Measurements from ENCODE around the gene RAC3. TPM values are rescaled to one million over a fixed set of nuclear protein-coding genes. Genes with fewer than 3 reads are reported as not detected.

RAC3 gene
- total and polyA plus RNA-seq, 4 donors, result 0.63 to 6.3 (median 3.3) TPM

DNA sequence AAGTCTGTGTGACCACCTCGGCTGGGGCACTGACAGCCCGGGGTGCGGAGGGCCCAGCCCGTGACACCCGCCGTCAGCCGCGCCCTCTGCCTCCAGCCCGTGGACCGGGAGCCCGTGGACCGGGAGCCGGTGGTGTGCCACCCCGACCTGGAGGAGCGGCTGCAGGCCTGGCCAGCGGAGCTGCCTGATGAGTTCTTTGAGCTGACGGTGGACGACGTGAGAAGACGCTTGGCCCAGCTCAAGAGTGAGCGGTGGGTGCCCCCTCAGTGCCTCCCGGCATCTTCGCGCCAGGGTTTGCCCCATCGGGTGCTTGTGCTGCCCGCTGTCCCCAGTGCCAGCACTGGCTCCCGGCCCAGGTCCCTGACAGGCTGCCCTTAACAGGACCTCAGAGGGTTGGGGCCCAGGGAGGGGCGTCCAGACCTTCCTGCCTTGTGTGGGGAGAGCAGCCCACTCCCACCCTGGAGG is 22.5 kb upstream of the RAC3 start:
- no peak overlapping the region for H3K9ac ChIP-seq (ENCODE audit: low read depth in 1 of 2, low read length in 2 of 2)
- no peak overlapping the region for H3K27ac ChIP-seq (ENCODE audit: low read depth in 1 of 2, low read length in 2 of 2)
- no peaks in the 10 kb centered on the region for H3K9me3 ChIP-seq (ENCODE audit: control insufficient read depth in 4 of 4, low read length in 3 of 4)
- WGBS, result 90% methylated on average over 28 of the region's 28 CpGs
- H3K4me1 ChIP-seq (ENCODE audit: control insufficient read depth in 4 of 4, insufficient read depth in 4 of 4, low read length in 3 of 4), result no peaks in the 10 kb centered on the region
- DNase-seq (ENCODE audit: low spot score), result no peak
- H3K36me3 ChIP-seq (ENCODE audit: control insufficient read depth in 4 of 4, insufficient read depth in 3 of 4, low read depth in 1 of 4, low read length in 3 of 4), result peaks cover 0 to 9% (median 3%) of the 10 kb centered on the region in 4 donors
- no peak overlapping the region for H3K4me3 ChIP-seq (ENCODE audit: low read depth in 1 of 3, low read length in 3 of 3)
- no peak for TF ChIP-seq EGR1 (IDR thresholded peaks at IDR 0.05; ENCODE audit: low read depth in 2 of 2)
- no peak for TF ChIP-seq JUND (IDR thresholded peaks at IDR 0.05)
- TF ChIP-seq, protein P1, sequence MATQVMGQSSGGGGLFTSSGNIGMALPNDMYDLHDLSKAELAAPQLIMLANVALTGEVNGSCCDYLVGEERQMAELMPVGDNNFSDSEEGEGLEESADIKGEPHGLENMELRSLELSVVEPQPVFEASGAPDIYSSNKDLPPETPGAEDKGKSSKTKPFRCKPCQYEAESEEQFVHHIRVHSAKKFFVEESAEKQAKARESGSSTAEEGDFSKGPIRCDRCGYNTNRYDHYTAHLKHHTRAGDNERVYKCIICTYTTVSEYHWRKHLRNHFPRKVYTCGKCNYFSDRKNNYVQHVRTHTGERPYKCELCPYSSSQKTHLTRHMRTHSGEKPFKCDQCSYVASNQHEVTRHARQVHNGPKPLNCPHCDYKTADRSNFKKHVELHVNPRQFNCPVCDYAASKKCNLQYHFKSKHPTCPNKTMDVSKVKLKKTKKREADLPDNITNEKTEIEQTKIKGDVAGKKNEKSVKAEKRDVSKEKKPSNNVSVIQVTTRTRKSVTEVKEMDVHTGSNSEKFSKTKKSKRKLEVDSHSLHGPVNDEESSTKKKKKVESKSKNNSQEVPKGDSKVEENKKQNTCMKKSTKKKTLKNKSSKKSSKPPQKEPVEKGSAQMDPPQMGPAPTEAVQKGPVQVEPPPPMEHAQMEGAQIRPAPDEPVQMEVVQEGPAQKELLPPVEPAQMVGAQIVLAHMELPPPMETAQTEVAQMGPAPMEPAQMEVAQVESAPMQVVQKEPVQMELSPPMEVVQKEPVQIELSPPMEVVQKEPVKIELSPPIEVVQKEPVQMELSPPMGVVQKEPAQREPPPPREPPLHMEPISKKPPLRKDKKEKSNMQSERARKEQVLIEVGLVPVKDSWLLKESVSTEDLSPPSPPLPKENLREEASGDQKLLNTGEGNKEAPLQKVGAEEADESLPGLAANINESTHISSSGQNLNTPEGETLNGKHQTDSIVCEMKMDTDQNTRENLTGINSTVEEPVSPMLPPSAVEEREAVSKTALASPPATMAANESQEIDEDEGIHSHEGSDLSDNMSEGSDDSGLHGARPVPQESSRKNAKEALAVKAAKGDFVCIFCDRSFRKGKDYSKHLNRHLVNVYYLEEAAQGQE (IDR thresholded peaks at IDR 0.05), result no peak
- TF ChIP-seq HNF4A (conservative IDR thresholded peaks at IDR 0.05), result no peak
- no peak for TF ChIP-seq SP1 (IDR thresholded peaks at IDR 0.05)
- no peak for TF ChIP-seq RAD21 (IDR thresholded peaks at IDR 0.05)
- TF ChIP-seq, protein P2, sequence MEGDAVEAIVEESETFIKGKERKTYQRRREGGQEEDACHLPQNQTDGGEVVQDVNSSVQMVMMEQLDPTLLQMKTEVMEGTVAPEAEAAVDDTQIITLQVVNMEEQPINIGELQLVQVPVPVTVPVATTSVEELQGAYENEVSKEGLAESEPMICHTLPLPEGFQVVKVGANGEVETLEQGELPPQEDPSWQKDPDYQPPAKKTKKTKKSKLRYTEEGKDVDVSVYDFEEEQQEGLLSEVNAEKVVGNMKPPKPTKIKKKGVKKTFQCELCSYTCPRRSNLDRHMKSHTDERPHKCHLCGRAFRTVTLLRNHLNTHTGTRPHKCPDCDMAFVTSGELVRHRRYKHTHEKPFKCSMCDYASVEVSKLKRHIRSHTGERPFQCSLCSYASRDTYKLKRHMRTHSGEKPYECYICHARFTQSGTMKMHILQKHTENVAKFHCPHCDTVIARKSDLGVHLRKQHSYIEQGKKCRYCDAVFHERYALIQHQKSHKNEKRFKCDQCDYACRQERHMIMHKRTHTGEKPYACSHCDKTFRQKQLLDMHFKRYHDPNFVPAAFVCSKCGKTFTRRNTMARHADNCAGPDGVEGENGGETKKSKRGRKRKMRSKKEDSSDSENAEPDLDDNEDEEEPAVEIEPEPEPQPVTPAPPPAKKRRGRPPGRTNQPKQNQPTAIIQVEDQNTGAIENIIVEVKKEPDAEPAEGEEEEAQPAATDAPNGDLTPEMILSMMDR (IDR thresholded peaks at IDR 0.05; ENCODE audit: low read depth, low read length, missing input control), result no peak
- no peak for TF ChIP-seq GABPA (IDR thresholded peaks at IDR 0.05 in 1 of 2, conservative IDR thresholded peaks at IDR 0.05 in 1 of 2)
- TF ChIP-seq HNF4G (IDR thresholded peaks at IDR 0.05), result no peak
- TF ChIP-seq FOXA2 (IDR thresholded peaks at IDR 0.05), result no peak
- no peak for TF ChIP-seq YY1 (IDR thresholded peaks at IDR 0.05)
- TF ChIP-seq TAF1 (conservative IDR thresholded peaks at IDR 0.05), result no peak
- no peaks in the 10 kb centered on the region for H3K27me3 ChIP-seq (ENCODE audit: control insufficient read depth in 4 of 4, insufficient read depth in 4 of 4, low read length in 3 of 4)

DNA sequence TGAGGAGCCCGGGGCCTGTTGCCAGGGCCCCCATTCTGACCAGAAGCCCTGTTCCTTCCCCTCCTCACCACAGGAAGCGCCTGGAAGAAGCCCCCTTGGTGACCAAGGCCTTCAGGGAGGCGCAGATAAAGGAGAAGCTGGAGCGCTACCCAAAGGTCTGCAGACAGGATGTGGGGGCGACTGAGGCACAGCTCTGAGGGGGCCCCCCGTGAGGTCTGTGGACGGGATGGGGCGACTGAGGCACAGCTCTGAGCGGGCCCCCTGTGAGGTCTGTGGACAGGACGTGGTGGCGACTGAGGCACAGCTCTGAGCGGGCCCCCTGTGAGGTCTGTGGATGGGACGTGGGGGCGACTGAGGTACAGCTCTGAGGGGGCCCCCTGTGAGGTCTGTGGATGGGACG is 22.1 kb upstream of the RAC3 start:
- no peaks in the 10 kb centered on the region for H3K9me3 ChIP-seq (ENCODE audit: control insufficient read depth in 4 of 4, low read length in 3 of 4)
- no peaks in the 10 kb centered on the region for H3K27me3 ChIP-seq (ENCODE audit: control insufficient read depth in 4 of 4, insufficient read depth in 4 of 4, low read length in 3 of 4)
- 92% methylated on average over 15 of the region's 15 CpGs for whole genome bisulfite sequencing
- no peak overlapping the region for H3K4me3 ChIP-seq (ENCODE audit: low read depth in 1 of 3, low read length in 3 of 3)
- peaks cover 0 to 9% (median 3%) of the 10 kb centered on the region in 4 donors for H3K36me3 ChIP-seq (ENCODE audit: control insufficient read depth in 4 of 4, insufficient read depth in 3 of 4, low read depth in 1 of 4, low read length in 3 of 4)
- no peaks in the 10 kb centered on the region for H3K4me1 ChIP-seq (ENCODE audit: control insufficient read depth in 4 of 4, insufficient read depth in 4 of 4, low read length in 3 of 4)
- DNase-seq (ENCODE audit: low spot score), result no peak
- no peak overlapping the region for H3K27ac ChIP-seq (ENCODE audit: low read depth in 1 of 2, low read length in 2 of 2)
- TF ChIP-seq JUND (IDR thresholded peaks at IDR 0.05), result no peak
- no peak for TF ChIP-seq TAF1 (conservative IDR thresholded peaks at IDR 0.05)
- TF ChIP-seq FOXA2 (IDR thresholded peaks at IDR 0.05), result no peak
- no peak for TF ChIP-seq NR2F2 (IDR thresholded peaks at IDR 0.05)
- no peak for TF ChIP-seq YY1 (IDR thresholded peaks at IDR 0.05)
- TF ChIP-seq, protein P2 (IDR thresholded peaks at IDR 0.05; ENCODE audit: low read depth, low read length, missing input control), result no peak
- no peak for TF ChIP-seq EGR1 (IDR thresholded peaks at IDR 0.05; ENCODE audit: low read depth in 2 of 2)
- no peak for TF ChIP-seq HNF4A (conservative IDR thresholded peaks at IDR 0.05)
- TF ChIP-seq, protein P1 (IDR thresholded peaks at IDR 0.05), result no peak
- no peak for TF ChIP-seq RXRA (IDR thresholded peaks at IDR 0.05)
- TF ChIP-seq, protein P3, sequence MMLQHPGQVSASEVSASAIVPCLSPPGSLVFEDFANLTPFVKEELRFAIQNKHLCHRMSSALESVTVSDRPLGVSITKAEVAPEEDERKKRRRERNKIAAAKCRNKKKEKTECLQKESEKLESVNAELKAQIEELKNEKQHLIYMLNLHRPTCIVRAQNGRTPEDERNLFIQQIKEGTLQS (IDR thresholded peaks at IDR 0.05), result no peak
- no peak for TF ChIP-seq HNF4G (IDR thresholded peaks at IDR 0.05)
- TF ChIP-seq, protein P4, sequence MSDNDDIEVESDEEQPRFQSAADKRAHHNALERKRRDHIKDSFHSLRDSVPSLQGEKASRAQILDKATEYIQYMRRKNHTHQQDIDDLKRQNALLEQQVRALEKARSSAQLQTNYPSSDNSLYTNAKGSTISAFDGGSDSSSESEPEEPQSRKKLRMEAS (IDR thresholded peaks at IDR 0.05), result no peak
- TF ChIP-seq GABPA (IDR thresholded peaks at IDR 0.05 in 1 of 2, conservative IDR thresholded peaks at IDR 0.05 in 1 of 2), result no peak
- no peak overlapping the region for H3K9ac ChIP-seq (ENCODE audit: low read depth in 1 of 2, low read length in 2 of 2)

Data from liver (tissue), 9 donors.